Breast epithelium (tissue), 4 donors: Measurements from ENCODE around the gene DNMT3A. TPM values are rescaled to one million over a fixed set of nuclear protein-coding genes. Genes with fewer than 3 reads are reported as not detected.
A peak's percentile ranks its signal among the peaks of the same experiment; 100 is the strongest.

ENCODE experiments used
- DNase-seq, 2 donors: peaks; one replicate each; pipeline ENCODE4 v3.0.0-alpha.2; 2019; ENCODE audit warnings: low spot score in 2 of 2
- H3K27ac ChIP-seq, 2 donors: fragments of 200-600 bp; sonication (generic) in 1 of 2; one replicate each; pipeline ENCODE4 v1.5.1; 2016 to 2019; ENCODE audit warnings: mild to moderate bottlenecking in 1 of 2
- H3K27me3 ChIP-seq, 2 donors: fragments of 200-600 bp; sonication (generic) in 1 of 2; one replicate each; pipeline versions ENCODE4 v1.5.1 to v1.6.0; 2017 to 2019; ENCODE audit warnings: control low read depth in 1 of 2, mild to moderate bottlenecking in 1 of 2
- H3K36me3 ChIP-seq: fragments of 200-600 bp; one replicate; pipeline ENCODE4 v1.5.1; 2019
- H3K4me1 ChIP-seq, 2 donors: fragments of 200-600 bp; sonication (generic); one replicate each; pipeline ENCODE4 v1.5.1; 2016 to 2019; ENCODE audit warnings: control low read depth in 1 of 2
- H3K4me3 ChIP-seq, 3 donors: fragments of 200-600 bp; sonication (generic); 1 replicate in 2 of 3; 2 replicates in 1 of 3; pipeline ENCODE4 v1.5.1; 2016 to 2019; ENCODE audit warnings: mild to moderate bottlenecking in 3 of 3, moderate library complexity in 2 of 3
- H3K9me3 ChIP-seq, 2 donors: fragments of 200-600 bp; sonication (generic) in 1 of 2; one replicate each; pipeline ENCODE4 v1.5.1; 2016 to 2019; ENCODE audit warnings: control low read depth in 1 of 2
- POLR2A ChIP-seq: fragments of 450-650 bp; IDR thresholded peaks from one replicate; pipeline ENCODE4 v1.6.1; 2016; ENCODE audit warnings: antibody characterized with exemption, mild to moderate bottlenecking, moderate library complexity
- POLR2AphosphoS5 ChIP-seq, 3 donors: sonication (generic); formaldehyde crosslinking; IDR thresholded peaks; one replicate each; pipeline ENCODE4 v1.6.1; 2017; ENCODE audit warnings: antibody characterized with exemption in 3 of 3
- intact Hi-C: fragments of 100-400 bp; cut with DNase I; formaldehyde crosslinking; loops from one replicate; pipeline ENCODE4 v1.15.1; 2023; ENCODE audit warnings: low total_unique reads
- total RNA-seq, 3 donors: library from RNA; depleted of rRNA; stranded (reverse); fragments of >200 nt; gene quantifications; one replicate each; pipeline ENCODE4 v1.1.0, GENCODE V29; 2016
- TF ChIP-seq, protein P1 (sequence below), 3 donors: fragments of 450-650 bp; IDR thresholded peaks; one replicate each; pipeline ENCODE4 v1.5.1; 2016 to 2017; ENCODE audit warnings: antibody characterized with exemption in 3 of 3, mild to moderate bottlenecking in 3 of 3, moderate library complexity in 3 of 3

The DNMT3A gene
- total RNA-seq, 3 donors from 2014 or later, result 8.2 to 21.7 (median 20.0) TPM

GRCh38 chr2:25313711-25314513 is 27.8 kb downstream of the DNMT3A start:
- no peak overlapping the region for H3K4me3 ChIP-seq
- H3K27ac ChIP-seq, result peak overlapping the region; percentile 68 to 87
- DNase-seq, result no peak
- H3K27me3 ChIP-seq, result no peaks in the 10 kb centered on the region
- peaks cover 11 to 34% of the 10 kb centered on the region in 2 donors for H3K4me1 ChIP-seq
- intact Hi-C loops, result no loop called here
- TF ChIP-seq POLR2A (no peak), POLR2AphosphoS5 (IDR thresholded peaks at IDR 0.05) (no peak)
- TF ChIP-seq, protein P1, sequence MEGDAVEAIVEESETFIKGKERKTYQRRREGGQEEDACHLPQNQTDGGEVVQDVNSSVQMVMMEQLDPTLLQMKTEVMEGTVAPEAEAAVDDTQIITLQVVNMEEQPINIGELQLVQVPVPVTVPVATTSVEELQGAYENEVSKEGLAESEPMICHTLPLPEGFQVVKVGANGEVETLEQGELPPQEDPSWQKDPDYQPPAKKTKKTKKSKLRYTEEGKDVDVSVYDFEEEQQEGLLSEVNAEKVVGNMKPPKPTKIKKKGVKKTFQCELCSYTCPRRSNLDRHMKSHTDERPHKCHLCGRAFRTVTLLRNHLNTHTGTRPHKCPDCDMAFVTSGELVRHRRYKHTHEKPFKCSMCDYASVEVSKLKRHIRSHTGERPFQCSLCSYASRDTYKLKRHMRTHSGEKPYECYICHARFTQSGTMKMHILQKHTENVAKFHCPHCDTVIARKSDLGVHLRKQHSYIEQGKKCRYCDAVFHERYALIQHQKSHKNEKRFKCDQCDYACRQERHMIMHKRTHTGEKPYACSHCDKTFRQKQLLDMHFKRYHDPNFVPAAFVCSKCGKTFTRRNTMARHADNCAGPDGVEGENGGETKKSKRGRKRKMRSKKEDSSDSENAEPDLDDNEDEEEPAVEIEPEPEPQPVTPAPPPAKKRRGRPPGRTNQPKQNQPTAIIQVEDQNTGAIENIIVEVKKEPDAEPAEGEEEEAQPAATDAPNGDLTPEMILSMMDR (IDR thresholded peaks at IDR 0.05), result no peak
- no peaks in the 10 kb centered on the region for H3K36me3 ChIP-seq
- H3K9me3 ChIP-seq, result no peaks in the 10 kb centered on the region

DNA sequence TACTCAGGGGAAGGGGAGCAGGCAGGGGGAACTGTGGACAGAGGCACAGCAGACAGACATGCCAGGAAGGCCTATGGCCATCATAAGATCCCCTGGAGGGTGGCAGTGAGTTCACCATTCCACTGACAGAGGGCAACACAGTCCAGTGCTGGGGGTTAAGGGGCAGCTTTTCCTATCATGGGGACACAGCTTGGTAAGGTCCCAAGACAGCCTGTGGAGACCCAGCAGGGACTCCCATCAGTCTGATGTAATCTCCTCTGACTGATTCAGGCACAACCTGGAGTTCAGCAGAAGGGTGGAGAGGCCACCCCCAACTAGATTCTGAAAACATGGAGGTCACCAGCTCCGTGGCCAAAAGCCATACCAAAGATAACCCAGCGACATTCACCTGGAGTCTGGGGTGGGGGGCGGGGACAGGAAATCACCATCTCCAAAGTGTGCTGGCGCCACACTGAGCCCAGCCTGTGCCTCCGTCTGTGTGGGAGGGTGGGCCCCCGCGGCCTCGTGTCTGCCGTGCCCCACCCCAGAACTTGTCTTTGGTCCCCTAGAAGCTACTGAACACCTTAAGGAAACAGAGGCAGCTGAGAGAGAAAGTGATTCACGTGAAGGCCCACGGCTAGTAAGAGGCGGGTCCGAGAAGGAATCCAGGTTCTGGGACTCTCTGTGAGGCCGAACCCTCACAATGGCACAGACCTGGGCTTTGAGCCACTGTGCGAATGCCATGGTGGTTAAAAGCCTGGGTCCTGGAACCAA is 28.6 kb downstream of the DNMT3A start:
- DNase-seq, result no peak
- intact Hi-C loops, result no loop called here
- peak overlapping the region in 1 of 2 donors; percentile 68 for H3K27ac ChIP-seq
- no peak overlapping the region for H3K4me3 ChIP-seq
- H3K4me1 ChIP-seq, result peaks cover 11 to 34% of the 10 kb centered on the region in 2 donors
- TF ChIP-seq, protein P1 (IDR thresholded peaks at IDR 0.05), result no peak
- no peak for TF ChIP-seq POLR2AphosphoS5 (IDR thresholded peaks at IDR 0.05)
- no peak for TF ChIP-seq POLR2A
- no peaks in the 10 kb centered on the region for H3K27me3 ChIP-seq
- no peaks in the 10 kb centered on the region for H3K9me3 ChIP-seq
- no peaks in the 10 kb centered on the region for H3K36me3 ChIP-seq

GRCh38 chr2:25311865-25312575 is 29.7 kb downstream of the DNMT3A start:
- peaks cover 11 to 34% of the 10 kb centered on the region in 2 donors for H3K4me1 ChIP-seq
- H3K9me3 ChIP-seq, result no peaks in the 10 kb centered on the region
- DNase-seq, result no peak
- peak overlapping the region; percentile 38 to 68 for H3K27ac ChIP-seq
- intact Hi-C loops, result no loop called here
- H3K4me3 ChIP-seq, result no peak overlapping the region
- TF ChIP-seq, protein P1 (IDR thresholded peaks at IDR 0.05), result no peak
- TF ChIP-seq POLR2AphosphoS5 (IDR thresholded peaks at IDR 0.05) (no peak), POLR2A (no peak)
- no peaks in the 10 kb centered on the region for H3K27me3 ChIP-seq
- no peaks in the 10 kb centered on the region for H3K36me3 ChIP-seq

GRCh38 chr2:25310965-25311864 is 30.5 kb downstream of the DNMT3A start:
- TF ChIP-seq, protein P1 (IDR thresholded peaks at IDR 0.05), result no peak
- no peak for TF ChIP-seq POLR2A
- no peak for TF ChIP-seq POLR2AphosphoS5 (IDR thresholded peaks at IDR 0.05)
- intact Hi-C loops, result no loop called here
- peaks cover 12 to 34% of the 10 kb centered on the region in 2 donors for H3K4me1 ChIP-seq

More at GRCh38 chr2:25310965-25311864, 30.5 kb downstream of the DNMT3A start:
- H3K27ac ChIP-seq, result peak overlapping the region; percentile 62 to 68
- no peaks in the 10 kb centered on the region for H3K36me3 ChIP-seq
- DNase-seq, result peak; percentile 68 to 70
- no peaks in the 10 kb centered on the region for H3K9me3 ChIP-seq
- no peak overlapping the region for H3K4me3 ChIP-seq
- H3K27me3 ChIP-seq, result no peaks in the 10 kb centered on the region
